Subcutaneous abdominal adipose tissue (tissue), 5 donors: ENCODE results near the gene ADGRF3.
"Not testable (repeated sequence)": the region's sequence is repeated elsewhere in the genome, so short reads cannot be mapped to it uniquely, and the experiment has no call there.

Experiments
- H3K27ac ChIP-seq: one replicate; pipeline ENCODE4 v1.7.0; 2013; ENCODE audit warnings: low read depth, mild to moderate bottlenecking, inconsistent platforms, low read length, moderate library complexity
- H3K27me3 ChIP-seq, 5 donors: one replicate each; pipeline ENCODE4 v1.7.0; 2013; ENCODE audit warnings: low read length in 5 of 5, inconsistent platforms in 1 of 5; ENCODE audit not compliant: control insufficient read depth in 5 of 5, insufficient read depth in 4 of 5
- H3K36me3 ChIP-seq, 5 donors: one replicate each; pipeline ENCODE4 v1.7.0; 2013; ENCODE audit warnings: low read length in 5 of 5; ENCODE audit not compliant: control insufficient read depth in 5 of 5, insufficient read depth in 5 of 5
- H3K4me1 ChIP-seq, 5 donors: one replicate each; pipeline ENCODE4 v1.7.0; 2013; ENCODE audit warnings: low read length in 5 of 5, mild to moderate bottlenecking in 3 of 5, moderate library complexity in 1 of 5; ENCODE audit not compliant: control insufficient read depth in 5 of 5, insufficient read depth in 5 of 5
- H3K4me3 ChIP-seq, 5 donors: one replicate each; pipeline ENCODE4 v1.7.0; 2013; ENCODE audit warnings: low read length in 5 of 5, low read depth in 1 of 5
- H3K9ac ChIP-seq, 5 donors: one replicate each; pipeline ENCODE4 v1.7.0; 2013; ENCODE audit warnings: low read length in 5 of 5, mild to moderate bottlenecking in 4 of 5, moderate library complexity in 3 of 5
- H3K9me3 ChIP-seq, 5 donors: one replicate each; pipeline ENCODE4 v1.7.0; 2013; ENCODE audit warnings: low read length in 5 of 5; ENCODE audit not compliant: control insufficient read depth in 5 of 5
- donor health status: healthy.
- donor health status: healthy.
- donor health status: healthy.
- donor health status: healthy.
- donor health status: healthy.

ADGRF3 gene

GRCh38 chr2:26337298-26337697 is 9.3 kb downstream of the ADGRF3 start:
- H3K9me3 ChIP-seq: no peaks in the 10 kb centered on the region
- H3K4me1 ChIP-seq: no peaks in the 10 kb centered on the region
- no peak overlapping the region for H3K4me3 ChIP-seq
- no peak overlapping the region for H3K27ac ChIP-seq
- no peak overlapping the region for H3K9ac ChIP-seq
- H3K27me3 ChIP-seq: no peaks in the 10 kb centered on the region
- H3K36me3 ChIP-seq: no peaks in the 10 kb centered on the region

DNA sequence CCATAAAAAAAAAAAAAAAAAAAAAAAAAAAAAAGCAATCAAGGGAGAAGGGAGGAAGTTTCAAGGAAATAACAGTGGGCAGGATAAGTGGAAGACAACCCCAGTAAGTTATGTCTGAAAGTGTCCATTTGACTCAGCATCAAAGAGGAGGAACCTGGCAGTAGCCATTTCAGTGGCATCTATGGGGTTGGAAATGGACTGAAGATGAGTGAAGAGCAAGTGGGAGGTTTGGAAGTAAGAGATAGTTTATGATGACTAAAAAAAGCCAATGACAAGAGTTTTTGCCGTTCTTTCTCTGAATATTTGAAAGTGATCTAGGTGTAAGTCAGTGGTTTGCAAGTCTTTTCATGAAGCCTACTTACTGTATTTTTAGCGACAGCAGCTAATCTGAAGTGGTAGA is 9.9 kb downstream of the ADGRF3 start:
- H3K36me3 ChIP-seq: no peaks in the 10 kb centered on the region
- no peak overlapping the region for H3K27ac ChIP-seq
- no peaks in the 10 kb centered on the region for H3K27me3 ChIP-seq
- H3K4me1 ChIP-seq: no peaks in the 10 kb centered on the region
- H3K4me3 ChIP-seq: no peak overlapping the region
- H3K9me3 ChIP-seq: no peaks in the 10 kb centered on the region
- no peak overlapping the region for H3K9ac ChIP-seq

DNA sequence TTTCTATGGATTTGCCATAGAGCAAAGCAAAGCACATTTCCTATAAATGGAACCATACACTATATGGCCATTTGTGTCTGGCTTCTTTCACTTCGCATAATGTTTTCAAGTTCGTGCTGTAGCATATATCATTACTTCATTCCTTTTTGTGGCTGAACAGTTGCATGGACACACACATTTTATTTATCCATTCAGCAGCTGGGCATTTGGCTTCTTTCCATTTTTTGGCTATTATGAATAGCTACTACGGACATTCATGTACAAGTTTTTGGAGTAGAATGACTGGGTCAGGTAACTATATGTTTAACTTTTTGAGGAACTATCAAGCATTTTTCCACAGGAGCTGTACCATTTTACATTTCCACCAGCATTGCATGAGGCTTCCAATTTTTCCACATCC is 11.4 kb downstream of the ADGRF3 start:
- Histone ChIP-seq H3K4me1 (peaks cover 0 to 3% (median 0%) of the 10 kb centered on the region in 5 donors), H3K27ac (no peak overlapping the region), H3K27me3 (no peaks in the 10 kb centered on the region), H3K36me3 (no peaks in the 10 kb centered on the region), H3K9me3 (no peaks in the 10 kb centered on the region), H3K9ac (no peak overlapping the region), H3K4me3 (no peak overlapping the region)

DNA sequence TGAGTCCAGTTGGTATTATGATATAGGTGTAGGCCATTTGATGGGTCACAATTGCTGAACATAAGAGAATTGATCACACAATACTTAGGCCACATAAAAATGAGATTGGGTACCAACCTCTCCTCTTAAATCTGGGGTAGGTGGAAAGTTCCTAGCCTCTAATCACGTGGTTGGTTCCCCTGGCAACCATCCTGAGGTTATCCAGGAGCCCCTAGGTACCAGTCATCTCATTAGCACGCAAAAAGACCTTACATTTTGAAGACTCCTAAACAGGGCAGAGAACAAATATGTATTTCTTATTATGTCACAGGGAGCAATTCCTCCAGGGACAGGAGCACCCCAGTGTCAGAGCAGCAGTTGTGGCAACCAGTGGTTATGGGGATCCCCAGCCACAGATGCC is 13.3 kb downstream of the ADGRF3 start:
- Histone ChIP-seq H3K27ac (no peak overlapping the region), H3K9me3 (no peaks in the 10 kb centered on the region), H3K9ac (no peak overlapping the region), H3K4me3 (no peak overlapping the region), H3K36me3 (no peaks in the 10 kb centered on the region), H3K4me1 (peaks cover 0 to 5% (median 0%) of the 10 kb centered on the region in 5 donors), H3K27me3 (no peaks in the 10 kb centered on the region)

DNA sequence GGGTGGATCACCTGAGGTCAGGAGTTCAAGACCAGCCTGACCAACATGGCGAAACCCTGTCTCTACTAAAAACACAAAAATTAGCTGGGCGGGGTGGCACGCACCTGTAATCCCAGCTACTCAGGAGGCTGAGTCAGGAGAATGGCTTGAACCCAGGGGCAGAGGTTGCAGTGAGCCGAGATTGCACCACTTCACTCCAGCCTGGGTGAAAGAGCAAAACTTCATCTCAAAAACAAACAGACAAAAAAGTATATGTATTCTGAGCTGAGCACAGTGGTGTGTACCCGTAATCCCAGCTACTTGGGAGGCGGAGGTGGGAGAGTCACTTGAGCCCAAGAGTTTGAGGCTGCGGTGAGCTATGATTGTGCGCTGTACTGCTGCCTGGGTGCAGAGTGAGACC is 15.3 kb downstream of the ADGRF3 start:
- not testable (repeated sequence) for H3K27me3 ChIP-seq, H3K9me3 ChIP-seq, H3K9ac ChIP-seq, H3K4me3 ChIP-seq, H3K4me1 ChIP-seq, H3K27ac ChIP-seq, H3K36me3 ChIP-seq

DNA sequence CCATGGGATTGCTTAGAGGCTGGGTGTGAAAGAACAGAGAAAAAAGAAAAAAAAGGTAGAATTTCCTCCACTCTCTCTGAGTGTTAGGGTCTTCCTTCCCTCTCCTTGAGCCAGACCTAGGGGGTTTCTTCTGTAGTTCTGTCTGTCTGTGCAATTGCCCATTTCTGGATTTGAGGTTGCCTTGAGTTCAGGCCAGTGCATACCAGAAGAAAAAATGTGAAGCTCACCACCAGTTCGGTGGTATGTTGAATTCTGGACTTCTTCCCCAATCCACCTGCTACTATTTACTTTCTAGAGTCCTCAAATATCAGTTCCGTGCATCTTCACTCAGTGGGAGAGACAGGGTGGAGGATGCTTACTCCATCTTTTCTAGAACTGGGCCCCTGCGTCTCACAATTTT is 16.0 kb downstream of the ADGRF3 start:
- H3K4me3 ChIP-seq: no peak overlapping the region
- H3K9ac ChIP-seq: no peak overlapping the region
- no peaks in the 10 kb centered on the region for H3K36me3 ChIP-seq
- no peaks in the 10 kb centered on the region for H3K9me3 ChIP-seq
- H3K4me1 ChIP-seq: peaks cover 0 to 5% (median 0%) of the 10 kb centered on the region in 5 donors
- no peak overlapping the region for H3K27ac ChIP-seq
- no peaks in the 10 kb centered on the region for H3K27me3 ChIP-seq

DNA sequence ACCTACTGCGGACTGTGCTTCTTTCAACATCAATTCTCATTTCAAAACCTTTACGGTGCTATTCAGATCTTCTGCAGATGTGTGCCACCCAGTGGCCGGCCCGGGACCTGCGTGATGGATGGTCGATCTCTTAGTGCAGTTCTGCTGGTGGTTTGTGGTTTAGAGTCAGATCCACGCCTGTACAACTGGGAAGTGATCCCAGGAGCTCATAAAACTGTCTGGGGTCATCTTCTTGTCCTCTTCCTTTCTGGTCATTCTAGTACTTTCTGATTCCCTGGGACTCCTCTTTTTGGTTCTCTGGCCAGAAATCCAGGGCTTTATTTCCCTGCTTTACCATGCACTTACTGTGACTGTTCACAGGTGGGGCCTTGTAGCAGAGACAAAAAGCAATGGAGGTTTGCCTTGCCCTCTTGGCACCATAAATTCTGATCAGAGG is 16.5 kb downstream of the ADGRF3 start:
- no peaks in the 10 kb centered on the region for H3K36me3 ChIP-seq
- H3K4me3 ChIP-seq: no peak overlapping the region
- peaks cover 0 to 5% (median 0%) of the 10 kb centered on the region in 5 donors for H3K4me1 ChIP-seq
- no peak overlapping the region for H3K9ac ChIP-seq
- H3K9me3 ChIP-seq: no peaks in the 10 kb centered on the region
- no peak overlapping the region for H3K27ac ChIP-seq
- H3K27me3 ChIP-seq: no peaks in the 10 kb centered on the region

DNA sequence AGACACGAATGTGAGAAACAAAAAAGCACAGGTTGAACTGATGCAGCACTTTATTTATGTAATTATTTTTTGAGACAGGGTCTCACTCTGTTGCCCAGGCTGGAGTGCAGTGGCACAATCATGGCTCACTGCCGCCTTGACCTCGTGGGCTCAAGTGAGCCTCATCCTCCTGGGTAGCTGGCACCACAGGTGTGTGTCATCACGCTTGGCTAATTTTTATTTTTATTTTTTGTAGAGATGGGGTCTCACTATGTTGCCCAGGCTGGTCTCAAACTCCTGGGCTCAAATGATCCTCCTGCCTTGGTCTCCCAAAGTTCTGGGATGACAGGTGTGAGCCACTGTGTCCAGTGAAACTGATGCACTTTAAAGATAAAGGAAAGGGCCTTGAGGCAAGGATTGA is 17.5 kb downstream of the ADGRF3 start:
- not testable (repeated sequence) for H3K4me1 ChIP-seq, H3K36me3 ChIP-seq, H3K9me3 ChIP-seq, H3K9ac ChIP-seq, H3K27me3 ChIP-seq, H3K4me3 ChIP-seq, H3K27ac ChIP-seq

GRCh38 chr2:26327291-26328272 is 19.0 kb downstream of the ADGRF3 start:
- Histone ChIP-seq H3K9ac (no peak overlapping the region), H3K4me1 (peaks cover 0 to 5% (median 0%) of the 10 kb centered on the region in 5 donors), H3K27me3 (no peaks in the 10 kb centered on the region), H3K4me3 (no peak overlapping the region), H3K36me3 (no peaks in the 10 kb centered on the region), H3K27ac (no peak overlapping the region), H3K9me3 (no peaks in the 10 kb centered on the region)

DNA sequence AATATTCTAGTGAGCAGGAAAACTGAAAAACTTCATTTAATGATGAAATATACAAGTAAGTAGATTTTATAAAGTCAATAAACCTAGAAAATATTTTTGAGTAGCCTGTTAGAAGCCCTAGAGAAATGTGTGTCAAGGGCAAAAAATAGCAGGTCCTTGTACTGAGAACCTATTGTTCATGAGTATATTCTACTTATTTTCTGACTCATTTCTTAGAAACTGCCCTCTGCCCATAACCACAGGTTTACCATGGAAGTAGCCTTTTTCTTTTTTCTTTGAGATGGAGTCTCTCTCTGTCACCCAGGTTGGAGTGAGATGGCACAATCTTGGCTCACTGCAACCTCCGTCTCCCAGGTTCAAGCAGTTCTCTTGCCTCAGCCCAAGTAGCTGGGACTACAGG is 20.1 kb downstream of the ADGRF3 start:
- H3K9ac ChIP-seq: no peak overlapping the region
- peaks cover 0 to 5% (median 0%) of the 10 kb centered on the region in 5 donors for H3K4me1 ChIP-seq
- H3K9me3 ChIP-seq: no peaks in the 10 kb centered on the region
- H3K27me3 ChIP-seq: no peaks in the 10 kb centered on the region
- no peak overlapping the region for H3K27ac ChIP-seq
- H3K36me3 ChIP-seq: no peaks in the 10 kb centered on the region
- no peak overlapping the region for H3K4me3 ChIP-seq
